Common myeloid progenitor, CD34-positive (primary cell): Measurements from ENCODE around the gene LYZL2. TPM values are rescaled to one million over a fixed set of nuclear protein-coding genes. Genes with fewer than 3 reads are reported as not detected.
"Not testable (repeated sequence)": the region's sequence is repeated elsewhere in the genome, so short reads cannot be mapped to it uniquely, and the experiment has no call there.

Experiments used
- CTCF ChIA-PET: fragments of 350-600 bp; sonication (Branson Sonifier 250); formaldehyde crosslinking; loops from one replicate; lab custom pipeline; 2021; ENCODE audit warnings: antibody characterized with exemption; lab: Charles Lee
- POLR2A ChIA-PET: fragments of 350-600 bp; sonication (Branson Sonifier 250); formaldehyde crosslinking; loops from one replicate; lab custom pipeline; 2021; ENCODE audit warnings: antibody characterized with exemption; lab: Charles Lee
- DNase-seq, 3 donors: peaks; one replicate each; pipeline versions ENCODE4 v3.0.0 to v3.0.0-alpha.2; 2013
- H3K27ac ChIP-seq, 2 experiments: 1 replicate in 1 of 2; 2 replicates in 1 of 2; pipeline ENCODE4 v1.7.0; 2013; ENCODE audit warnings: inconsistent platforms in 2 of 2, low read length in 2 of 2, mild to moderate bottlenecking in 2 of 2, low read depth in 1 of 2, moderate library complexity in 1 of 2; ENCODE audit not compliant: severe bottlenecking in 2 of 2, insufficient read depth in 1 of 2, poor library complexity in 1 of 2
- H3K27me3 ChIP-seq, 5 experiments: replicated peaks in 2 of 5; 1 replicate in 3 of 5; 2 replicates in 2 of 5; pipeline versions ENCODE4 v1.6.1 to v1.7.0; 2013; ENCODE audit warnings: low read length in 4 of 5, mild to moderate bottlenecking in 2 of 5, moderate library complexity in 2 of 5, inconsistent platforms in 1 of 5; ENCODE audit not compliant: insufficient read depth in 5 of 5, control insufficient read depth in 4 of 5
- H3K36me3 ChIP-seq, 4 experiments: 1 replicate in 2 of 4; 2 replicates in 2 of 4; pipeline versions ENCODE4 v1.6.1 to v1.7.0; 2013; ENCODE audit warnings: low read length in 3 of 4, control low read depth in 1 of 4, mild to moderate bottlenecking in 1 of 4; ENCODE audit not compliant: control insufficient read depth in 4 of 4, insufficient read depth in 4 of 4
- H3K4me1 ChIP-seq, 4 experiments: 1 replicate in 3 of 4; 2 replicates in 1 of 4; pipeline versions ENCODE4 v1.6.1 to v1.7.1; 2013; ENCODE audit warnings: low read length in 3 of 4, mild to moderate bottlenecking in 3 of 4, control low read depth in 1 of 4, inconsistent platforms in 1 of 4, moderate library complexity in 1 of 4; ENCODE audit not compliant: control insufficient read depth in 4 of 4, insufficient read depth in 4 of 4; ENCODE audit errors: control extremely low read depth in 1 of 4
- H3K4me3 ChIP-seq, 7 experiments: 1 replicate in 4 of 7; 2 replicates in 3 of 7; pipeline versions ENCODE4 v1.5.1 to v1.7.0; 2013; ENCODE audit warnings: mild to moderate bottlenecking in 7 of 7, low read length in 6 of 7, moderate library complexity in 6 of 7, inconsistent platforms in 2 of 7, low read depth in 2 of 7, control low read depth in 1 of 7; ENCODE audit not compliant: insufficient read depth in 4 of 7, control insufficient read depth in 1 of 7; ENCODE audit errors: extremely low read depth in 1 of 7
- H3K9me3 ChIP-seq, 5 experiments: 1 replicate in 4 of 5; 2 replicates in 1 of 5; pipeline versions ENCODE4 v1.6.1 to v1.7.1; 2013; ENCODE audit warnings: low read length in 4 of 5, mild to moderate bottlenecking in 2 of 5, inconsistent platforms in 1 of 5, low read depth in 1 of 5, moderate library complexity in 1 of 5; ENCODE audit not compliant: control insufficient read depth in 4 of 5, insufficient read depth in 2 of 5; ENCODE audit errors: control extremely low read depth in 1 of 5
- WGBS: methylation state at CpG from one replicate; pipeline ENCODE4 v1.1.5; 2013; ENCODE audit not compliant: insufficient coverage; 5-methylcytosine and 5-hydroxymethylcytosine counted together
- polyA plus RNA-seq: library from polyadenylated mRNA; unstranded; fragments of 120-200 nt; gene quantifications from one replicate; pipeline ENCODE4 v1.2.1, GENCODE V29; 2013

The LYZL2 gene
- polyA plus RNA-seq = not detected

GRCh38 chr10:30629653-30630052 lies at the start of gene LYZL2:
TSS of gene LYZL2 (minus strand) at chr10:30629753. CDS start at chr10:30626915, 2,838 bp downstream.
- WGBS = 100% methylated on average over 3 of the region's 6 CpGs
- Histone ChIP-seq H3K4me3 (no peak within 1 kb of the TSS), H3K27me3 (no peaks in the 10 kb centered on the region), H3K27ac (no peak within 1 kb of the TSS), H3K4me1 (no peaks in the 10 kb centered on the region), H3K36me3 (no peaks in the 10 kb centered on the region), H3K9me3 (no peaks in the 10 kb centered on the region)
- ChIA-PET POLR2A (no interaction called here), CTCF (interaction anchor here (0.9 to 1.6 kb wide), 3 partner anchors 8 to 15 kb away, joined by 3 to 7 read pairs (median 5); no protein-coding TSS in a partner anchor)
- DNase-seq = no peak

GRCh38 chr10:30677616-30678015 lies 48.1 kb upstream of the LYZL2 start:
- CTCF ChIA-PET, H3K9me3 ChIP-seq, H3K27ac ChIP-seq, H3K4me3 ChIP-seq, H3K36me3 ChIP-seq, H3K27me3 ChIP-seq, DNase-seq, H3K4me1 ChIP-seq, POLR2A ChIA-PET: not testable (repeated sequence)
- WGBS = no CpG with 5 or more reads among the region's 7 CpGs

- H3K36me3 ChIP-seq, POLR2A ChIA-PET, H3K27me3 ChIP-seq, H3K4me1 ChIP-seq, H3K4me3 ChIP-seq, CTCF ChIA-PET, H3K9me3 ChIP-seq, DNase-seq, H3K27ac ChIP-seq: not testable (repeated sequence)
- WGBS = 62% methylated on average over 2 of the region's 3 CpGs
Observed at GRCh38 chr10:30677146-30677545, 47.6 kb upstream of the LYZL2 start.

- Histone ChIP-seq H3K36me3 (no peaks in the 10 kb centered on the region), H3K4me1 (no peaks in the 10 kb centered on the region), H3K4me3 (no peak overlapping the region), H3K9me3 (peaks cover 0 to 8% (median 0%) of the 10 kb centered on the region in 5 experiments), H3K27ac (no peak overlapping the region), H3K27me3 (peaks cover 0 to 4% (median 0%) of the 10 kb centered on the region in 5 experiments)
- ChIA-PET POLR2A (no interaction called here), CTCF (no interaction called here)
- WGBS = 91% methylated on average over 11 of the region's 13 CpGs
- no peak for DNase-seq
Observed at GRCh38 chr10:30675791-30676718, 46.5 kb upstream of the LYZL2 start.

GRCh38 chr10:30674796-30675195 lies 45.2 kb upstream of the LYZL2 start:
- 98% methylated on average over 6 of the region's 6 CpGs for WGBS
- H3K36me3 ChIP-seq = no peaks in the 10 kb centered on the region
- CTCF ChIA-PET = interaction anchor here (1.1 kb wide), 1 partner anchor 11 kb away, joined by 5 read pairs; no protein-coding TSS in a partner anchor
- no peak overlapping the region for H3K27ac ChIP-seq
- H3K27me3 ChIP-seq = peaks cover 0 to 5% (median 1%) of the 10 kb centered on the region in 5 experiments
- peaks cover 0 to 3% (median 0%) of the 10 kb centered on the region in 4 experiments for H3K4me1 ChIP-seq
- no peak for DNase-seq
- POLR2A ChIA-PET = no interaction called here
- H3K9me3 ChIP-seq = peaks cover 0 to 8% (median 0%) of the 10 kb centered on the region in 5 experiments
- no peak overlapping the region for H3K4me3 ChIP-seq

- CTCF ChIA-PET, POLR2A ChIA-PET, H3K9me3 ChIP-seq, DNase-seq, H3K4me3 ChIP-seq, H3K36me3 ChIP-seq, H3K4me1 ChIP-seq, H3K27ac ChIP-seq, H3K27me3 ChIP-seq: not testable (repeated sequence)
- no CpG with 5 or more reads among the region's 13 CpGs for WGBS
Observed at GRCh38 chr10:30673262-30673661, 43.7 kb upstream of the LYZL2 start.

- H3K27ac ChIP-seq, CTCF ChIA-PET, POLR2A ChIA-PET, H3K36me3 ChIP-seq, H3K9me3 ChIP-seq, H3K27me3 ChIP-seq, DNase-seq, H3K4me1 ChIP-seq, H3K4me3 ChIP-seq: not testable (repeated sequence)
- no CpG with 5 or more reads among the region's 4 CpGs for WGBS
Observed at GRCh38 chr10:30672338-30672737, 42.8 kb upstream of the LYZL2 start.
